Adrenal gland (tissue), 5 donors: ENCODE measurements around the gene TRIM66.

Source experiments
- CTCF ChIP-seq, 6 experiments: fragments of 450-650 bp in 4 of 6; fragments of 200-600 bp in 2 of 6; sonication (generic) in 1 of 6; IDR thresholded peaks; 1 replicate in 5 of 6; 2 replicates in 1 of 6; pipeline versions ENCODE4 v1.5.1 to v1.8.0; 2016 to 2021; ENCODE audit warnings: antibody characterized with exemption in 6 of 6, mild to moderate bottlenecking in 2 of 6, moderate library complexity in 1 of 6
- POLR2A ChIP-seq, 2 donors: fragments of 450-650 bp; IDR thresholded peaks; one replicate each; pipeline ENCODE4 v1.6.1; 2017; ENCODE audit warnings: antibody characterized with exemption in 2 of 2, mild to moderate bottlenecking in 2 of 2, moderate library complexity in 1 of 2
- donor health status: DM: no; HTN: no; CAD: no.

DNA sequence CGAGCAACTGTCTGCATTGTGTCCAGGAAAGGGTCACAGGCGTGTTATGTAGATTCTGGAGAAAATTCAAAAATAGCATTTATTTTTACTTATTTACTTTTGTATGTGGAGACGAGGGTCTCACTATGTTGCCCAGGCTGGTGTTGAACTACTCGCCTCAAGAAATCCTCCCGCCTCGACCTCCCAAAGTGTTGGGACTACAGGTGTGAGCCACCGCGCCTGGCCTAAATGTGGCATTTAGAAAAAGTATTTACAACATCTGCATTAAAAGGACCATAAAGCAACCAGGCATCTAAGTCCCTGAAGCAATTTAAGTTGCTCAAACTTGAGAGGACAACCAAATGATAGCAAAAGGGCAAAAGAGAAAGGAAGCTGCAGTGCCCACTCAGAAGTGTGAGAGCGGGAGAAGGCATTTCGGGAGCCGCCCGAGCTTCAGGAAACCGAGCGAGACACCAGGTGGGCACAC lies 595 bp downstream of the TRIM66 start:
- TF ChIP-seq CTCF (IDR thresholded peaks at IDR 0.05) (no peak), POLR2A (IDR thresholded peaks at IDR 0.05) (no peak)
